PFSK-1 (cell line): ENCODE data around the gene HOXA3.

ENCODE experiments used
- FOXP2 ChIP-seq: optimal IDR thresholded peaks from 2 replicates; pipeline ENCODE3; 2011; ENCODE audit warnings: borderline replicate concordance, control low read depth, inconsistent platforms; ENCODE audit not compliant: insufficient read depth; ENCODE audit errors: extremely low read length, extremely low read depth
- POLR2AphosphoS5 ChIP-seq: IDR thresholded peaks from 2 replicates; pipeline ENCODE4 v1.6.1; 2012; ENCODE audit warnings: low read depth, mild to moderate bottlenecking, control low read depth, low read length, moderate library complexity
- REST ChIP-seq, 2 experiments: IDR thresholded peaks; 2 replicates each; pipeline versions ENCODE4 v1.6.1 to v1.8.0; 2011 to 2012; ENCODE audit warnings: low read depth in 2 of 2, low read length in 2 of 2, control low read depth in 1 of 2, inconsistent platforms in 1 of 2, mild to moderate bottlenecking in 1 of 2, moderate library complexity in 1 of 2; ENCODE audit not compliant: insufficient read depth in 1 of 2
- SIN3A ChIP-seq: IDR thresholded peaks from 2 replicates; pipeline ENCODE4 v1.6.1; 2012; ENCODE audit warnings: mild to moderate bottlenecking, low read length, moderate library complexity, borderline replicate concordance; ENCODE audit not compliant: insufficient read depth
- TAF1 ChIP-seq: IDR thresholded peaks from 2 replicates; pipeline ENCODE4 v1.6.1; 2012; ENCODE audit warnings: low read length, control low read depth, borderline replicate concordance; ENCODE audit not compliant: insufficient read depth

The HOXA3 gene

GRCh38 chr7:27095897-27096767, 56.3 kb downstream of the HOXA3 start, which contains the start of gene HOXA1:
HOXA1 (minus strand) TSS chr7:27096000; CDS start chr7:27095912, 88 bp downstream.
- no peak for TF ChIP-seq TAF1
- no peak for TF ChIP-seq REST (IDR thresholded peaks at IDR 0.05; ENCODE audit: insufficient read depth in 1 of 2, low read depth in 2 of 2, low read length in 2 of 2)
- no peak for TF ChIP-seq FOXP2
- TF ChIP-seq SIN3A = no peak
- TF ChIP-seq POLR2AphosphoS5 = no peak

GRCh38 chr7:27095050-27095896, 57.1 kb downstream of the HOXA3 start:
- TF ChIP-seq FOXP2 (no peak), TAF1 (no peak), SIN3A (no peak), REST (IDR thresholded peaks at IDR 0.05; ENCODE audit: insufficient read depth in 1 of 2, low read depth in 2 of 2, low read length in 2 of 2) (no peak), POLR2AphosphoS5 (no peak)

GRCh38 chr7:27094304-27095049, 57.9 kb downstream of the HOXA3 start:
- TF ChIP-seq REST (IDR thresholded peaks at IDR 0.05; ENCODE audit: insufficient read depth in 1 of 2, low read depth in 2 of 2, low read length in 2 of 2) (no peak), SIN3A (no peak), TAF1 (no peak), POLR2AphosphoS5 (no peak), FOXP2 (no peak)

GRCh38 chr7:27093184-27093895, 59.0 kb downstream of the HOXA3 start:
- TF ChIP-seq REST (IDR thresholded peaks at IDR 0.05; ENCODE audit: insufficient read depth in 1 of 2, low read depth in 2 of 2, low read length in 2 of 2) (no peak), SIN3A (no peak)
